ENCODE measurements around the gene CUEDC1. TPM values are rescaled to one million over a fixed set of nuclear protein-coding genes. Genes with fewer than 3 reads are reported as not detected.
A peak's percentile ranks its signal among the peaks of the same experiment; 100 is the strongest.

Gene CUEDC1
- total and polyA plus RNA-seq, 9 of the 15 experiments (the other 6 are each of a cell fraction or from before 2014, with no cell fraction given) = 0.20 to 4.1 (median 1.6) TPM; not detected in 1

GRCh38 chr17:57849874-57850754, 105.1 kb downstream of the CUEDC1 start, which contains the start of gene MRPS23 (continued):
- TF ChIP-seq ZNF12 (CRISPR knock-in tag; IDR thresholded peaks at IDR 0.05) = no peak
- no peak for TF ChIP-seq MCM2 (IDR thresholded peaks at IDR 0.05; ENCODE audit: low read depth)
- TF ChIP-seq ZNF280B (CRISPR knock-in tag; IDR thresholded peaks at IDR 0.05) = no peak
- TF ChIP-seq ZBTB1 (CRISPR knock-in tag; IDR thresholded peaks at IDR 0.05; ENCODE audit: borderline replicate concordance, low read depth) = no peak; the same call in 1 of the 2 replicates
- peak; percentile 91 for TF ChIP-seq SUPT5H (IDR thresholded peaks at IDR 0.05)
- no peak for TF ChIP-seq ZNF75A (CRISPR knock-in tag; IDR thresholded peaks at IDR 0.05)
- TF ChIP-seq ZEB2 (IDR thresholded peaks at IDR 0.05) = peak; percentile 94
- no peak for TF ChIP-seq PHB (CRISPR knock-in tag; IDR thresholded peaks at IDR 0.05)
- no peak for TF ChIP-seq SREBF1 (IDR thresholded peaks at IDR 0.05; ENCODE audit: borderline replicate concordance, low read depth, low read length)
- TF ChIP-seq PKNOX1 (IDR thresholded peaks at IDR 0.05) = peak; percentile 62
- peak; percentile 75; the same call in 1 of the 2 replicates for TF ChIP-seq EP300 (IDR thresholded peaks at IDR 0.05; ENCODE audit: low read length)
- TF ChIP-seq STAT5B (CRISPR knock-in tag; IDR thresholded peaks at IDR 0.05) = no peak
- TF ChIP-seq CSDE1 (IDR thresholded peaks at IDR 0.05) = no peak
- no peak for TF ChIP-seq ATF4 (CRISPR knock-in tag; IDR thresholded peaks at IDR 0.05)
- TF ChIP-seq KDM1A (IDR thresholded peaks at IDR 0.05) = peak in 1 of 2 experiments; percentile 25; a peak in 1 of 4 replicates
- no peak for TF ChIP-seq TFE3 (CRISPR knock-in tag; IDR thresholded peaks at IDR 0.05)
- 0 out of 2 replicates have a peak, but pooled peaks have one; percentile 45 for TF ChIP-seq FOSL1 (tag; conservative IDR thresholded peaks at IDR 0.05)
- no peak for TF ChIP-seq ZNF134 (CRISPR knock-in tag; conservative IDR thresholded peaks at IDR 0.05)
- TF ChIP-seq HEY1 (CRISPR knock-in tag; IDR thresholded peaks at IDR 0.05; ENCODE audit: borderline replicate concordance) = no peak
- no peak for TF ChIP-seq DDX20 (tag; IDR thresholded peaks at IDR 0.05; ENCODE audit: low read depth)
- TF ChIP-seq CXXC5 (CRISPR knock-in tag; IDR thresholded peaks at IDR 0.05) = peak; percentile 90
- 0 out of 2 replicates have a peak, but pooled peaks have one; percentile 9 for TF ChIP-seq ZNF197 (CRISPR knock-in tag; IDR thresholded peaks at IDR 0.05; ENCODE audit: low read depth)
